HEK293 (cell line): ENCODE data around the gene UBE4B.
"Not testable (repeated sequence)": the region's sequence is repeated elsewhere in the genome, so short reads cannot be mapped to it uniquely, and the experiment has no call there.

ENCODE experiments used
- CTCF ChIA-PET: fragments of 350-600 bp; formaldehyde crosslinking; extraction: SDS; loops from one replicate; lab custom pipeline; 2021; ENCODE audit warnings: antibody characterized with exemption; lab: Yijun Ruan, JAX
- POLR2A ChIA-PET: fragments of 300-600 bp; formaldehyde crosslinking; extraction: SDS; loops from one replicate; lab custom pipeline; 2020; ENCODE audit warnings: antibody characterized with exemption, inconsistent platforms; lab: Yijun Ruan, JAX
- H3K27ac ChIP-seq: fragments of 200-500 bp; sonication (Bioruptor generic); 2 replicates; pipeline ENCODE4 v1.5.1; 2014; ENCODE audit warnings: low read depth, low read length, control low read depth, inconsistent platforms; ENCODE audit errors: extremely low read depth
- H3K36me3 ChIP-seq, 2 experiments: fragments of 200-500 bp in 1 of 2; sonication (Bioruptor generic) in 1 of 2; 1 replicate in 1 of 2; 2 replicates in 1 of 2; pipeline ENCODE4 v1.5.1; 2014 to 2017; ENCODE audit warnings: inconsistent platforms in 2 of 2, low read length in 2 of 2; ENCODE audit not compliant: control insufficient read depth in 2 of 2, insufficient read depth in 1 of 2
- H3K4me1 ChIP-seq: fragments of 200-500 bp; sonication (Bioruptor generic); 2 replicates; pipeline ENCODE4 v1.5.1; 2014; ENCODE audit warnings: mild to moderate bottlenecking, low read length, inconsistent platforms; ENCODE audit not compliant: control insufficient read depth, insufficient read depth
- H3K4me3 ChIP-seq: 2 replicates; pipeline ENCODE4 v1.5.1; 2011; ENCODE audit warnings: low read depth, mild to moderate bottlenecking, control low read depth, low read length, moderate library complexity
- H3K9me3 ChIP-seq: fragments of 200-500 bp; sonication (Bioruptor generic); 2 replicates; pipeline ENCODE4 v1.5.1; 2014; ENCODE audit warnings: low read depth, low read length, inconsistent platforms; ENCODE audit not compliant: control insufficient read depth, insufficient read depth
- GLI4 ChIP-seq: fragments of 450-650 bp; formaldehyde crosslinking; IDR thresholded peaks from 2 replicates; pipeline ENCODE4 v1.5.1; 2016; ENCODE audit warnings: missing biosample characterization, missing genetic modification characterization
- KLF16 ChIP-seq: fragments of 450-650 bp; formaldehyde crosslinking; IDR thresholded peaks from 2 replicates; pipeline ENCODE4 v1.5.1; 2017; ENCODE audit warnings: missing biosample characterization, missing genetic modification characterization
- MZF1 ChIP-seq: fragments of 450-650 bp; formaldehyde crosslinking; IDR thresholded peaks from 2 replicates; pipeline ENCODE4 v1.5.1; 2017; ENCODE audit warnings: missing biosample characterization, missing genetic modification characterization, borderline replicate concordance
- OSR2 ChIP-seq: fragments of 450-650 bp; formaldehyde crosslinking; IDR thresholded peaks from 2 replicates; pipeline ENCODE4 v1.5.1; 2016; ENCODE audit warnings: missing biosample characterization, missing genetic modification characterization
- RBAK ChIP-seq: fragments of 450-650 bp; formaldehyde crosslinking; IDR thresholded peaks from 2 replicates; pipeline ENCODE4 v1.5.1; 2016; ENCODE audit warnings: missing biosample characterization, missing genetic modification characterization
- SCRT1 ChIP-seq: fragments of 450-650 bp; formaldehyde crosslinking; IDR thresholded peaks from 2 replicates; pipeline ENCODE4 v1.5.1; 2016; ENCODE audit warnings: missing biosample characterization, missing genetic modification characterization, borderline replicate concordance
- ZEB2 ChIP-seq: fragments of 450-650 bp; formaldehyde crosslinking; IDR thresholded peaks from 2 replicates; pipeline ENCODE4 v1.5.1; 2016; ENCODE audit warnings: missing biosample characterization, missing genetic modification characterization
- ZNF10 ChIP-seq: fragments of 450-650 bp; formaldehyde crosslinking; IDR thresholded peaks from 2 replicates; pipeline ENCODE4 v1.5.1; 2017; ENCODE audit warnings: missing biosample characterization, missing genetic modification characterization
- ZNF121 ChIP-seq: fragments of 450-650 bp; formaldehyde crosslinking; IDR thresholded peaks from 2 replicates; pipeline ENCODE4 v1.5.1; 2016; ENCODE audit warnings: missing biosample characterization, missing genetic modification characterization
- ZNF37A ChIP-seq: fragments of 450-650 bp; IDR thresholded peaks from 2 replicates; pipeline ENCODE4 v1.5.1; 2018; ENCODE audit warnings: missing biosample characterization, missing genetic modification characterization
- ZNF426 ChIP-seq: fragments of 450-650 bp; formaldehyde crosslinking; IDR thresholded peaks from 2 replicates; pipeline ENCODE4 v1.5.1; 2017; ENCODE audit warnings: missing biosample characterization, missing genetic modification characterization, mild to moderate bottlenecking, inconsistent platforms, moderate library complexity
- TF ChIP-seq, protein P1 (sequence below): fragments of 450-650 bp; formaldehyde crosslinking; conservative IDR thresholded peaks from 2 replicates; pipeline ENCODE4 v1.5.1; 2016; ENCODE audit warnings: low read depth, missing biosample characterization, missing genetic modification characterization
- TF ChIP-seq, protein P2 (sequence below): fragments of 450-650 bp; formaldehyde crosslinking; IDR thresholded peaks from 2 replicates; pipeline ENCODE4 v1.5.1; 2017; ENCODE audit warnings: missing biosample characterization, missing genetic modification characterization
- TF ChIP-seq, protein P3 (sequence below): fragments of 450-650 bp; formaldehyde crosslinking; IDR thresholded peaks from 2 replicates; pipeline ENCODE4 v1.5.0; 2017; ENCODE audit warnings: missing biosample characterization, missing genetic modification characterization, borderline replicate concordance
- TF ChIP-seq, protein P4 (sequence below): fragments of 450-650 bp; formaldehyde crosslinking; IDR thresholded peaks from 2 replicates; pipeline ENCODE4 v1.5.1; 2016; ENCODE audit warnings: missing biosample characterization, missing genetic modification characterization

Gene UBE4B

DNA sequence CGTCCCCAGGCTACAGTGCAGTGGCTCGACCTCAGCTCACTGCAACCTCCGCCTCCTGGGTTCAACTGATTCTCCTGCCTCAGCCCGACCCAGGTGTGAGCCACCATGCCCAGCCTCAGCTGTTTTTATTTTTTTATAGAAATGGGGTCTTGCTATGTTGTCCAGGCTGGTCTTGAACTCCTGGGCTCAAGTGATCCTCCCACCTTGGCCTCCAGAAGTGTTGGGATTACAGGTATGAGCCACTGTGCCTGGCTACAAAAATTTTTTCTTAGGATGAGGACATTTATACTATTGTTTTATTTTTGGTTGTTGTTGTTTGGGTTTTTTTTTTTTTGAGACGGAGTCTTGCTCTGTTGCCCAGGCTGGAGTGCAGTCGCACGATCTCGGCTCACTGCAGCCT lies 27.5 kb upstream of the UBE4B start:
- H3K27ac ChIP-seq, CTCF ChIA-PET, H3K36me3 ChIP-seq: not testable (repeated sequence)
- TF ChIP-seq ZNF121 (tag by site-specific recombination), result peak; percentile 72
- TF ChIP-seq, all 188 proteins: peak for 1; not testable (repeated sequence) for 187
- H3K4me1 ChIP-seq, H3K9me3 ChIP-seq, H3K4me3 ChIP-seq, POLR2A ChIA-PET: not testable (repeated sequence)

DNA sequence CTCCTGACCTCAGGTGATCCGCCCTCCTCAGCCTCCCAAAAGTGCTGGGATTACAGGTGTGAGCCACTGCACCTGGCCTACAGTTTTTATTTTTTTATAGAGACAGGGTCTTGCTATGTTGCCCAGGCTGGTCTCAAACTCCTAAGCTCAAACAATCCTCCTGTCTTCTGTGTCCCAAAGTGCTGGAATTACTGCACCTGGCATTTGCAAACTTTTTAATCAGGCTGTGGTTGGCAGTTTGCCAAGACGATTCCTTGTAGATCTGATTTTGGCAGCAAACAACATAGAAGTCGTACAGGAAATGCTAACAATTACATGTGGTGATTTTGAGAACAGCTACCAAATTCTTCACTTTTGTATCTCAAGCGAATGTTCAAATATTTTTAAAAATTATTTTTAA lies 25.6 kb upstream of the UBE4B start:
- ChIA-PET POLR2A (no interaction called here), CTCF (interaction anchor here (1.4 kb wide), 1 partner anchor 57 kb away, joined by 4 read pairs; no protein-coding TSS in a partner anchor)

DNA sequence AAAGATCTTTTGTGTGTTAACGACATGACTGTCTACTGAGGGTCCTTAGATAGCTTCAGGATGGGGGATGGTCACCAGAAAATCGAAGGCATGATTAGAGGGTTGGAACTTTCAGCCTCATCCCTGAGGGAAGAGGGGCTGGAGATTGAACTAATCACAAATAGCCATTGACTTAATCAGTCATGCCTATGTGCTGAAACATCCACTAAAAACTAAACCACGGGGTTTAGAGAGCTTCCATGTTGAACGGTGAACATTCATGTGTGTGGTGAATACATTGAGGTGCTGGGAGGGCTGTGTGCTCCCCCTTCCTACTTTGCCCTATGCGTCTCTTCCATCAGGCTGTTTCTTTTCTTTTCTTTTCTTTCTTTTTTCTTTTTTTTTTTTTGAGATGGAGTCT lies 18.7 kb upstream of the UBE4B start:
- H3K4me1 ChIP-seq, result no peaks in the 10 kb centered on the region
- TF ChIP-seq, protein P1, sequence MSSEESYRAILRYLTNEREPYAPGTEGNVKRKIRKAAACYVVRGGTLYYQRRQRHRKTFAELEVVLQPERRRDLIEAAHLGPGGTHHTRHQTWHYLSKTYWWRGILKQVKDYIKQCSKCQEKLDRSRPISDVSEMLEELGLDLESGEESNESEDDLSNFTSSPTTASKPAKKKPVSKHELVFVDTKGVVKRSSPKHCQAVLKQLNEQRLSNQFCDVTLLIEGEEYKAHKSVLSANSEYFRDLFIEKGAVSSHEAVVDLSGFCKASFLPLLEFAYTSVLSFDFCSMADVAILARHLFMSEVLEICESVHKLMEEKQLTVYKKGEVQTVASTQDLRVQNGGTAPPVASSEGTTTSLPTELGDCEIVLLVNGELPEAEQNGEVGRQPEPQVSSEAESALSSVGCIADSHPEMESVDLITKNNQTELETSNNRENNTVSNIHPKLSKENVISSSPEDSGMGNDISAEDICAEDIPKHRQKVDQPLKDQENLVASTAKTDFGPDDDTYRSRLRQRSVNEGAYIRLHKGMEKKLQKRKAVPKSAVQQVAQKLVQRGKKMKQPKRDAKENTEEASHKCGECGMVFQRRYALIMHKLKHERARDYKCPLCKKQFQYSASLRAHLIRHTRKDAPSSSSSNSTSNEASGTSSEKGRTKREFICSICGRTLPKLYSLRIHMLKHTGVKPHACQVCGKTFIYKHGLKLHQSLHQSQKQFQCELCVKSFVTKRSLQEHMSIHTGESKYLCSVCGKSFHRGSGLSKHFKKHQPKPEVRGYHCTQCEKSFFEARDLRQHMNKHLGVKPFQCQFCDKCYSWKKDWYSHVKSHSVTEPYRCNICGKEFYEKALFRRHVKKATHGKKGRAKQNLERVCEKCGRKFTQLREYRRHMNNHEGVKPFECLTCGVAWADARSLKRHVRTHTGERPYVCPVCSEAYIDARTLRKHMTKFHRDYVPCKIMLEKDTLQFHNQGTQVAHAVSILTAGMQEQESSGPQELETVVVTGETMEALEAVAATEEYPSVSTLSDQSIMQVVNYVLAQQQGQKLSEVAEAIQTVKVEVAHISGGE, result no peak
- TF ChIP-seq MZF1 (tag by site-specific recombination), result no peak
- TF ChIP-seq OSR2 (tag by site-specific recombination), result no peak
- TF ChIP-seq, protein P2, sequence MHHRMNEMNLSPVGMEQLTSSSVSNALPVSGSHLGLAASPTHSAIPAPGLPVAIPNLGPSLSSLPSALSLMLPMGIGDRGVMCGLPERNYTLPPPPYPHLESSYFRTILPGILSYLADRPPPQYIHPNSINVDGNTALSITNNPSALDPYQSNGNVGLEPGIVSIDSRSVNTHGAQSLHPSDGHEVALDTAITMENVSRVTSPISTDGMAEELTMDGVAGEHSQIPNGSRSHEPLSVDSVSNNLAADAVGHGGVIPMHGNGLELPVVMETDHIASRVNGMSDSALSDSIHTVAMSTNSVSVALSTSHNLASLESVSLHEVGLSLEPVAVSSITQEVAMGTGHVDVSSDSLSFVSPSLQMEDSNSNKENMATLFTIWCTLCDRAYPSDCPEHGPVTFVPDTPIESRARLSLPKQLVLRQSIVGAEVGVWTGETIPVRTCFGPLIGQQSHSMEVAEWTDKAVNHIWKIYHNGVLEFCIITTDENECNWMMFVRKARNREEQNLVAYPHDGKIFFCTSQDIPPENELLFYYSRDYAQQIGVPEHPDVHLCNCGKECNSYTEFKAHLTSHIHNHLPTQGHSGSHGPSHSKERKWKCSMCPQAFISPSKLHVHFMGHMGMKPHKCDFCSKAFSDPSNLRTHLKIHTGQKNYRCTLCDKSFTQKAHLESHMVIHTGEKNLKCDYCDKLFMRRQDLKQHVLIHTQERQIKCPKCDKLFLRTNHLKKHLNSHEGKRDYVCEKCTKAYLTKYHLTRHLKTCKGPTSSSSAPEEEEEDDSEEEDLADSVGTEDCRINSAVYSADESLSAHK (tag by site-specific recombination), result no peak
- no peak for TF ChIP-seq KLF16 (tag by site-specific recombination)
- TF ChIP-seq SCRT1 (tag by site-specific recombination), result no peak
- TF ChIP-seq ZEB2 (tag by site-specific recombination), result no peak
- no peak for TF ChIP-seq GLI4 (tag by site-specific recombination)
- no peak for TF ChIP-seq ZNF37A
- no peaks in the 10 kb centered on the region; a peak in 1 of 3 replicates for H3K36me3 ChIP-seq
- H3K9me3 ChIP-seq, result no peaks in the 10 kb centered on the region
- no peak overlapping the region for H3K27ac ChIP-seq
- no peak overlapping the region for H3K4me3 ChIP-seq
- POLR2A ChIA-PET, result interaction anchor here (0.6 kb wide), 1 partner anchor 21 kb away, joined by 3 read pairs; no protein-coding TSS in a partner anchor
- CTCF ChIA-PET, result no interaction called here

More for the DNA sequence above, 25.6 kb upstream of the UBE4B start:
- no peak overlapping the region for H3K4me3 ChIP-seq
- no peaks in the 10 kb centered on the region; a peak in 1 of 3 replicates for H3K36me3 ChIP-seq
- TF ChIP-seq RBAK (tag by site-specific recombination) (no peak), ZNF121 (tag by site-specific recombination) (peak; percentile 85), ZNF10 (tag by site-specific recombination) (0 out of 2 replicates have a peak, but pooled peaks have one; percentile 39), ZNF426 (tag by site-specific recombination) (no peak)
- TF ChIP-seq, protein P3, sequence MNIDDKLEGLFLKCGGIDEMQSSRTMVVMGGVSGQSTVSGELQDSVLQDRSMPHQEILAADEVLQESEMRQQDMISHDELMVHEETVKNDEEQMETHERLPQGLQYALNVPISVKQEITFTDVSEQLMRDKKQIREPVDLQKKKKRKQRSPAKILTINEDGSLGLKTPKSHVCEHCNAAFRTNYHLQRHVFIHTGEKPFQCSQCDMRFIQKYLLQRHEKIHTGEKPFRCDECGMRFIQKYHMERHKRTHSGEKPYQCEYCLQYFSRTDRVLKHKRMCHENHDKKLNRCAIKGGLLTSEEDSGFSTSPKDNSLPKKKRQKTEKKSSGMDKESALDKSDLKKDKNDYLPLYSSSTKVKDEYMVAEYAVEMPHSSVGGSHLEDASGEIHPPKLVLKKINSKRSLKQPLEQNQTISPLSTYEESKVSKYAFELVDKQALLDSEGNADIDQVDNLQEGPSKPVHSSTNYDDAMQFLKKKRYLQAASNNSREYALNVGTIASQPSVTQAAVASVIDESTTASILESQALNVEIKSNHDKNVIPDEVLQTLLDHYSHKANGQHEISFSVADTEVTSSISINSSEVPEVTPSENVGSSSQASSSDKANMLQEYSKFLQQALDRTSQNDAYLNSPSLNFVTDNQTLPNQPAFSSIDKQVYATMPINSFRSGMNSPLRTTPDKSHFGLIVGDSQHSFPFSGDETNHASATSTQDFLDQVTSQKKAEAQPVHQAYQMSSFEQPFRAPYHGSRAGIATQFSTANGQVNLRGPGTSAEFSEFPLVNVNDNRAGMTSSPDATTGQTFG, result no peak
- TF ChIP-seq, protein P4, sequence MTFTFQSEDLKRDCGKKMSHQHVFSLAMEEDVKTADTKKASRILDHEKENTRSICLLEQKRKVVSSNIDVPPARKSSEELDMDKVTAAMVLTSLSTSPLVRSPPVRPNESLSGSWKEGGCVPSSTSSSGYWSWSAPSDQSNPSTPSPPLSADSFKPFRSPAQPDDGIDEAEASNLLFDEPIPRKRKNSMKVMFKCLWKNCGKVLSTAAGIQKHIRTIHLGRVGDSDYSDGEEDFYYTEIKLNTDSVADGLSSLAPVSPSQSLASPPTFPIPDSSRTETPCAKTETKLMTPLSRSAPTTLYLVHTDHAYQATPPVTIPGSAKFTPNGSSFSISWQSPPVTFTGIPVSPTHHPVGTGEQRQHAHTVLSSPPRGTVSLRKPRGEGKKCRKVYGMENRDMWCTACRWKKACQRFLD (tag by site-specific recombination), result no peak
- no peaks in the 10 kb centered on the region for H3K9me3 ChIP-seq
- H3K27ac ChIP-seq, result no peak overlapping the region
- no peaks in the 10 kb centered on the region for H3K4me1 ChIP-seq
